GM12878 (cell line): ENCODE results near the gene EFCAB13. TPM values are rescaled to one million over a fixed set of nuclear protein-coding genes. Genes with fewer than 3 reads are reported as not detected.
A peak's percentile ranks its signal among the peaks of the same experiment; 100 is the strongest.

Experiments
- BMI1 ChIP-seq: fragments of 450-650 bp; IDR thresholded peaks from 2 replicates; pipeline ENCODE4 v1.6.1; 2016; ENCODE audit warnings: mild to moderate bottlenecking, moderate library complexity, borderline replicate concordance
- CEBPB ChIP-seq, 2 experiments: fragments of 150-350 bp in 1 of 2; IDR thresholded peaks; 2 replicates each; pipeline ENCODE4 v1.6.1; 2012 to 2014; ENCODE audit warnings: low read depth in 2 of 2, low read length in 2 of 2, borderline replicate concordance in 1 of 2, inconsistent platforms in 1 of 2
- CHD2 ChIP-seq: IDR thresholded peaks from 2 replicates; pipeline ENCODE4 v1.6.1; 2011; ENCODE audit warnings: low read depth, low read length, improper control_type of control experiment, borderline replicate concordance
- CREM ChIP-seq: IDR thresholded peaks from 2 replicates; pipeline ENCODE4 v1.6.1; 2014; ENCODE audit warnings: antibody characterized with exemption, low read depth
- FOXM1 ChIP-seq: IDR thresholded peaks from 2 replicates; pipeline ENCODE4 v1.6.1; 2012; ENCODE audit warnings: low read depth, mild to moderate bottlenecking, inconsistent platforms, low read length, moderate library complexity
- IRF3 ChIP-seq: fragments of 450-650 bp; IDR thresholded peaks from 2 replicates; pipeline ENCODE4 v1.6.1; 2014; ENCODE audit warnings: mild to moderate bottlenecking
- KAT2A ChIP-seq: conservative IDR thresholded peaks from 2 replicates; pipeline ENCODE4 v1.6.1; 2011; ENCODE audit warnings: low read depth, low read length; ENCODE audit not compliant: control insufficient read depth
- KDM1A ChIP-seq: fragments of 200-600 bp; sonication (generic); IDR thresholded peaks from 2 replicates; pipeline ENCODE4 v1.6.1; 2016; ENCODE audit warnings: borderline replicate concordance
- LARP7 ChIP-seq: fragments of 450-650 bp; IDR thresholded peaks from 2 replicates; pipeline ENCODE4 v1.6.1; 2017; ENCODE audit warnings: mild to moderate bottlenecking
- MTA3 ChIP-seq: IDR thresholded peaks from 2 replicates; pipeline ENCODE4 v1.6.1; 2012; ENCODE audit warnings: low read length, inconsistent platforms, borderline replicate concordance
- POLR2A ChIP-seq: IDR thresholded peaks from 2 replicates; pipeline ENCODE4 v1.6.1; 2011; ENCODE audit warnings: low read depth, mild to moderate bottlenecking, low read length
- POLR2AphosphoS5 ChIP-seq: IDR thresholded peaks from 2 replicates; pipeline ENCODE4 v1.6.1; 2011; ENCODE audit warnings: mild to moderate bottlenecking, low read length, inconsistent platforms
- RAD51 ChIP-seq: fragments of 450-650 bp; IDR thresholded peaks from 2 replicates; pipeline ENCODE4 v1.6.1; 2016; ENCODE audit warnings: moderate library complexity, mild to moderate bottlenecking, inconsistent platforms
- RELB ChIP-seq: fragments of 450-650 bp; IDR thresholded peaks from 2 replicates; pipeline ENCODE4 v1.6.1; 2017; ENCODE audit warnings: low read depth, mild to moderate bottlenecking, moderate library complexity
- SIN3A ChIP-seq: IDR thresholded peaks from 2 replicates; pipeline ENCODE4 v1.6.1; 2012; ENCODE audit warnings: low read depth, low read length, improper control_type of control experiment
- SMAD5 ChIP-seq: IDR thresholded peaks from 2 replicates; pipeline ENCODE4 v1.6.1; 2016; ENCODE audit warnings: antibody characterized with exemption, low read depth
- SMARCA5 ChIP-seq: fragments of 450-650 bp; IDR thresholded peaks from 2 replicates; pipeline ENCODE4 v1.6.1; 2017; ENCODE audit warnings: mild to moderate bottlenecking
- SRF ChIP-seq, 2 experiments: IDR thresholded peaks; 2 replicates each; pipeline ENCODE4 v1.6.1; 2011; ENCODE audit warnings: low read depth in 2 of 2, low read length in 2 of 2, mild to moderate bottlenecking in 1 of 2, moderate library complexity in 1 of 2
- STAT3 ChIP-seq: IDR thresholded peaks from 2 replicates; pipeline ENCODE4 v1.6.1; 2011; ENCODE audit warnings: low read depth, low read length, improper control_type of control experiment
- TCF12 ChIP-seq: IDR thresholded peaks from 2 replicates; pipeline ENCODE4 v1.6.1; 2011; ENCODE audit warnings: low read depth, mild to moderate bottlenecking, low read length
- WRNIP1 ChIP-seq: IDR thresholded peaks from 2 replicates; pipeline ENCODE4 v1.6.1; 2011; ENCODE audit warnings: low read depth, low read length, improper control_type of control experiment, borderline replicate concordance
- ZNF24 ChIP-seq: fragments of 450-650 bp; IDR thresholded peaks from 2 replicates; pipeline ENCODE4 v1.6.1; 2017; ENCODE audit warnings: antibody characterized with exemption, mild to moderate bottlenecking
- polyA plus RNA-seq, 11 experiments: library from polyadenylated mRNA; depleted of rRNA in 4 of 11; unstranded in 6 of 11; stranded (reverse) in 5 of 11; fragments of >200 nt; fragmentation: Nextera tagmentation in 4 of 11; fragmentation: Illumina TruSeq in 1 of 11; extraction: Ambion mirVana in 4 of 11; extraction: Trizol in 1 of 11; gene quantifications; 1 replicate in 1 of 11; 2 replicates in 10 of 11; pipeline versions ENCODE4 v1.2.1 to v1.2.3, GENCODE V29; 2011 to 2016; ENCODE audit warnings: inconsistent platforms in 2 of 11, missing spikeins in 2 of 11, low read depth in 1 of 11
- total RNA-seq, 4 experiments: library from RNA; depleted of rRNA in 3 of 4; stranded (reverse); fragments of >200 nt in 3 of 4; fragmentation: Illumina TruSeq in 1 of 4; extraction: Trizol in 1 of 4; gene quantifications; 2 replicates each; pipeline versions ENCODE4 v1.2.1 to v1.2.3, GENCODE V29; 2013 to 2021
- TF ChIP-seq, protein P1 (sequence below): fragments of 450-650 bp; formaldehyde crosslinking; IDR thresholded peaks from 2 replicates; pipeline ENCODE4 v1.4.0; 2020; ENCODE audit warnings: mild to moderate bottlenecking, moderate library complexity
- TF ChIP-seq, protein P2 (sequence below): fragments of 150-350 bp; IDR thresholded peaks from 2 replicates; pipeline ENCODE4 v1.6.1; 2014; ENCODE audit warnings: mild to moderate bottlenecking, low read depth, low read length

EFCAB13 gene
- total and polyA plus RNA-seq, 10 of the 15 experiments (the other 5 are each of a cell fraction or from before 2014, with no cell fraction given) = 0.90 to 8.7 (median 5.0) TPM

- TF ChIP-seq IRF3 (no peak), POLR2A (no peak), POLR2AphosphoS5 (peak; percentile 57; the same call in 1 of the 2 replicates), KAT2A (no peak), SMARCA5 (no peak), RAD51 (no peak), KDM1A (no peak), MTA3 (peak; percentile 67; the same call in 1 of the 2 replicates), STAT3 (no peak), LARP7 (no peak), BMI1 (no peak), ZNF24 (no peak), TCF12 (peak; percentile 89), FOXM1 (peak; percentile 95), RELB (peak; percentile 89), WRNIP1 (no peak), SIN3A (no peak), CEBPB (IDR thresholded peaks at IDR 0.05; ENCODE audit: borderline replicate concordance in 1 of 2, low read depth in 2 of 2, low read length in 2 of 2) (no peak), SRF (IDR thresholded peaks at IDR 0.05; ENCODE audit: low read depth in 2 of 2, low read length in 2 of 2) (peak; percentile 49 to 86; a peak in 3 of 4 replicates), CHD2 (peak; percentile 85; the same call in 1 of the 2 replicates), SMAD5 (no peak), CREM (peak; percentile 89)
- TF ChIP-seq, protein P1, sequence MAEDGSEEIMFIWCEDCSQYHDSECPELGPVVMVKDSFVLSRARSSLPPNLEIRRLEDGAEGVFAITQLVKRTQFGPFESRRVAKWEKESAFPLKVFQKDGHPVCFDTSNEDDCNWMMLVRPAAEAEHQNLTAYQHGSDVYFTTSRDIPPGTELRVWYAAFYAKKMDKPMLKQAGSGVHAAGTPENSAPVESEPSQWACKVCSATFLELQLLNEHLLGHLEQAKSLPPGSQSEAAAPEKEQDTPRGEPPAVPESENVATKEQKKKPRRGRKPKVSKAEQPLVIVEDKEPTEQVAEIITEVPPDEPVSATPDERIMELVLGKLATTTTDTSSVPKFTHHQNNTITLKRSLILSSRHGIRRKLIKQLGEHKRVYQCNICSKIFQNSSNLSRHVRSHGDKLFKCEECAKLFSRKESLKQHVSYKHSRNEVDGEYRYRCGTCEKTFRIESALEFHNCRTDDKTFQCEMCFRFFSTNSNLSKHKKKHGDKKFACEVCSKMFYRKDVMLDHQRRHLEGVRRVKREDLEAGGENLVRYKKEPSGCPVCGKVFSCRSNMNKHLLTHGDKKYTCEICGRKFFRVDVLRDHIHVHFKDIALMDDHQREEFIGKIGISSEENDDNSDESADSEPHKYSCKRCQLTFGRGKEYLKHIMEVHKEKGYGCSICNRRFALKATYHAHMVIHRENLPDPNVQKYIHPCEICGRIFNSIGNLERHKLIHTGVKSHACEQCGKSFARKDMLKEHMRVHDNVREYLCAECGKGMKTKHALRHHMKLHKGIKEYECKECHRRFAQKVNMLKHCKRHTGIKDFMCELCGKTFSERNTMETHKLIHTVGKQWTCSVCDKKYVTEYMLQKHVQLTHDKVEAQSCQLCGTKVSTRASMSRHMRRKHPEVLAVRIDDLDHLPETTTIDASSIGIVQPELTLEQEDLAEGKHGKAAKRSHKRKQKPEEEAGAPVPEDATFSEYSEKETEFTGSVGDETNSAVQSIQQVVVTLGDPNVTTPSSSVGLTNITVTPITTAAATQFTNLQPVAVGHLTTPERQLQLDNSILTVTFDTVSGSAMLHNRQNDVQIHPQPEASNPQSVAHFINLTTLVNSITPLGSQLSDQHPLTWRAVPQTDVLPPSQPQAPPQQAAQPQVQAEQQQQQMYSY (CRISPR knock-in tag) = no peak
- TF ChIP-seq, protein P2, sequence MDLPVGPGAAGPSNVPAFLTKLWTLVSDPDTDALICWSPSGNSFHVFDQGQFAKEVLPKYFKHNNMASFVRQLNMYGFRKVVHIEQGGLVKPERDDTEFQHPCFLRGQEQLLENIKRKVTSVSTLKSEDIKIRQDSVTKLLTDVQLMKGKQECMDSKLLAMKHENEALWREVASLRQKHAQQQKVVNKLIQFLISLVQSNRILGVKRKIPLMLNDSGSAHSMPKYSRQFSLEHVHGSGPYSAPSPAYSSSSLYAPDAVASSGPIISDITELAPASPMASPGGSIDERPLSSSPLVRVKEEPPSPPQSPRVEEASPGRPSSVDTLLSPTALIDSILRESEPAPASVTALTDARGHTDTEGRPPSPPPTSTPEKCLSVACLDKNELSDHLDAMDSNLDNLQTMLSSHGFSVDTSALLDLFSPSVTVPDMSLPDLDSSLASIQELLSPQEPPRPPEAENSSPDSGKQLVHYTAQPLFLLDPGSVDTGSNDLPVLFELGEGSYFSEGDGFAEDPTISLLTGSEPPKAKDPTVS = no peak
Observed at GRCh38 chr17:47279062-47279801, 44.5 kb upstream of the EFCAB13 start (continued).
